HCEC 1CT (cell line): ENCODE results near the gene CDH23.

ENCODE experiments used
- DNase-seq: peaks from one replicate; pipeline ENCODE4 v3.0.0-alpha.2; 2017

The CDH23 gene

DNA sequence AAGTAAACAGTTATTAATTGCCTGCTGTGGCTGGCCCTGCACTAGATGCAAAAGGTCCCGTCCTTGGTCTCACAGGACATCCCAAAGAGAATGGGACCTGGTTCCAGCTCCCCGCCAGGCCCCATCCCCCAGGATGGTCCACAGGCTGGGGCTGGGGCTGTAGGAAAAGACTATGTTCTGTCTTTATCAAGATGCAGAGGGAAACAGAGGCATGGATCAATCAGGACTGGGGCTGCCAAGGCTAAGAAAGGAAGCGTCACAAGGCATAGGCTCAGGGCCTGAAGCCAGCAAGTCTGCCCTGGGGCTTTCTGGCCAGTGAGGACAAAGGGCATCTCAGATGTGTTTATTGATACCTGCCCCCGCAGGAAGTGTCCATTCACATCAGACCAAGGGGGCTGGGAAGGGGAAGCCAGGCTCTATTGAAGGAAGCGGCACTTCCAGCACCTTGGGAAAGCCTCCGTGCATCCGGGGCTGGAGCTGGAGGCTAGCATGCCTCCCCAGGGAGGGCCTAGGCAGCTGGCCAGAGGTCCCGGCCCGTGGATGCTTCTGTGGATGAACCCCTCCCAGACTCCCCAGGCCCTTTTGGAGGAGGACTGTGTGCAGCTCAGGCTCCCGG is 370.8 kb downstream of the CDH23 start:
- DNase-seq, result peak; percentile 42

DNA sequence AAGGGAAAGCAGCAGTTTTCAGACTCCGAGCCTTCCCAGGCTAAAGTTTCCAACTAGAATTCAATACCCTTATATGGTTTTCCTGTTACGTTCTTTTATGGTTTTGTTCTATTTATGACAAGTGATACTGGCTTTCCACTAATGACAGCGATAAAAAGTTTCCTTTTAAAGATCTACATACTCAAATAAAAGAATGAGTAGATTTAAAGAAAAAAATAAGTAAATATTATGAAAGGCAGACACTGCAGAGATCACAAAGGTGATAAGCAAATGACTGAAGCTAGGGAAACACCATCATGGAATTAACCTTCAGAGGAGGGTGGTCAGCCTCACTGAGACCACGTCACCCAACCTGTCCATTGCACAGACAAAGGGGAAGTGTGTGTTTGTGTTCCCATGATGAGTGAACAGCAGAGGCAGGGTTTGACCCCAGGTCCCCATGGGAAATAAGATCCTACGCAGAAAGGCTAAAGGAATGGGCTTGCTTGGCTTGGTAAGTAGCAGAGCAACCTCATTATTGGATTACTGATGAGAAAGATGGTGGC is 372.6 kb downstream of the CDH23 start:
- peak; percentile 44 for DNase-seq

DNA sequence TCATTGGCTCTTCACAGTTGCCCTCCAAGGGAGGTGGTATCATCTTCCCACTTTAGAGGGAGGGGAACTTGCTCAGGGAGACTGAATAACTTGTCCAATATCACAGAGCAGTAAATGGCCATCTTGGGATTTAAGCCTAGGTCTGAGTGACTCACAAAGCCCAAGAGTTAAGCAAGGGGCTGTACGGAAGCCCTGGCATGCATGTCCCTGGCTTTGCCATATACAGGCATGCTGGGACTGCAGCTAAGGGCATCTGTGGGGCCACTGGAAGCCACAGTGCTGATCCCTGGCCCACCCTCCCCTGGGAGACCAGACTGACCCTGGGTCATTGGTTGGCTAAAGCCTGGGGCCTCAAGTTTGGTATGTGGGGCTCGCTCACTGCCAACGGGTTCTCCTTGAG is 373.5 kb downstream of the CDH23 start:
- peak; percentile 63 for DNase-seq

DNA sequence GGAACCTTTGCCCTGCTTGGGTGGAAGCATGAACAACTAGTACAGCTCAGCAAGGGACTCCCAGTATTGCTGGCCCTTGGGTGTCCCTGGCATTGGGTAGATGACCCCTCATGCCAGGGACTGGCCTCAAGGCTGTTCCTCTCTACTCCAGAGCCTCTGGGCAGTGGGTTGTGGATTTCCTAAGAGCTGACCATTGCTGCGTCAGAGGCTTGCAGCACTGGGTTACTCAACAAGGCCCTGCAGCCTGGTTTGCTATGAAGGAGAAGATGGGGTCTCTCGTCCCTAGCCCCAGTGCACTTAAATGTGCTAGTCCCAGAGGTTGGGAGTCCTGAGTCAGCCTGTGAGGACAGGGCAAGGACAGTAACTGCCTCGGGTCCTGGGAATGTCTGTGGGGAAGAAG is 374.1 kb downstream of the CDH23 start:
- DNase-seq, result no peak

DNA sequence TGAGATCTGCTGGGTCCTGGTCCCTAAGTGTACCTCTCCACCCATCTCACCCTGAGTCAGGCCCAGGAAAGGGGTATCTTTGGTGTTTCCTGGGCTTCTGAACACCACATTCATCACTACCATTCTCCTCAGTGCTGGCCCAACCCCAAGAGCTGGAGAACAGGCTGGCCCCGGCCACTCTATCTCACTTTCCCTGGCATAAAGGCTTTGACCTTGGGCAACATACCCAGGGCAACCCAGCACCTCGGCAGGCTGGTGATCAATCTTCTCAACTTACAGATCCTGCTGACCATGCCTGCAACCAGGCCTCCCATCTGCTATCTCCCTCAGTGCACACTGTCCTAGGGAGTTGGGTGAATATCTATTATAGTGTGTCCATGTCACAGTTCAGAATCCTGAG is 374.5 kb downstream of the CDH23 start:
- no peak for DNase-seq

DNA sequence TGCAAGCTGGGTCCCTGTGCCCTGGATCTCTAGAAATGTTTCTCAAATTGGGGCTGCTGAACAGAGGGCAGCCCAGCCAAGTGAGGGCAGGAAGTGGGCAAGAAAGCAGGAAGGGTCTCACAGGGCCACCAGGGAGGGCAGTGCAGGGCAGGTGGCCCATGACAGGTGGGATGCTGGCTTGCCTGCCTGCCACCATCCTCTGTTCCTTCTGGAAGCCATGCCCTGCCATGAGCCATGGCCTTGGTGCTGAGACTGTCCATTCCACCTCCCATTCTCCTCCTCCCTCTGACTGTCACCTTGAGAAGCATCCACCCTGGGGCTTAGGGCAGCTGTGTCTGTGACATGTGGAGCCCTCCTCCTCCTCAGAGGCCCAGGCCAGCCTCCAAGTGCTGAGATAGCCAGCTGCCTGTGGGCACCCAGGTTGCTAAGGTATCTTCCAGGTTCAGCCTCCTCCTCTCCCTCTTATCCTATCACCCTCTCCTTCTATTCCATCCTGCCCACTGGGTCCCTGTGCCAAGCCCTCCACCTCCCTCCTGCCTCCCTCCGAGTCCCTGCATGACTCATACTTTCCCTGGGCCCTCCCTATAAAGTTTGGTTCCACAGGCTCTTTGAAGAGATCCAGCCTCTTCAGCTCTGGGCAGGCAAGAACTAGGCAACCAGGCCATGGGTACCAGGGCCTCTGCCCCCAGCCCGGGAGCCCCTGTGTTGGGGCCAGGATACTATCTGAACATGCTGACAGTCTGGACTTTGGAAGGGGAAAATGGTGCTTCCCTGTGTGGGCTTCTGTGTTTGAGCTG is 375.3 kb downstream of the CDH23 start:
- peak; percentile 57 for DNase-seq

DNA sequence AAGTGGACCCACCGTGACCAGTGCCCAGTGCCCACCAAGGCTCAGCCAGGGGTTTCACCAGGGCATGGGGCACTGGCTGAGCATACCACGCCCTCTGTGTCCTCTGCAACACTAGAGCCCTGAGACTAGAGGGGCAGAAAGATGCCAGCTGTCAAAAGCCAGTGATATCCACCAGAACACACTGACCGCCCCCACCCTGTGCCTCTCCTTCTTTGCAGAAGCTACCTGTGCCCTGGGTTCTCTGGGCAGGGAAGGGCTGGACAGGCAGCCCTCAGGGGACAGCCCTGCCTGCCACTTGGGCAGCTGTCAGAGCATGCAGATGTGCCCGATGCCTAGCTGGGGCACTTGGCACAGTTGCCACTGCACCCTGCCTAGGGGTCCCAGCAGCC is 376.1 kb downstream of the CDH23 start:
- no peak for DNase-seq

DNA sequence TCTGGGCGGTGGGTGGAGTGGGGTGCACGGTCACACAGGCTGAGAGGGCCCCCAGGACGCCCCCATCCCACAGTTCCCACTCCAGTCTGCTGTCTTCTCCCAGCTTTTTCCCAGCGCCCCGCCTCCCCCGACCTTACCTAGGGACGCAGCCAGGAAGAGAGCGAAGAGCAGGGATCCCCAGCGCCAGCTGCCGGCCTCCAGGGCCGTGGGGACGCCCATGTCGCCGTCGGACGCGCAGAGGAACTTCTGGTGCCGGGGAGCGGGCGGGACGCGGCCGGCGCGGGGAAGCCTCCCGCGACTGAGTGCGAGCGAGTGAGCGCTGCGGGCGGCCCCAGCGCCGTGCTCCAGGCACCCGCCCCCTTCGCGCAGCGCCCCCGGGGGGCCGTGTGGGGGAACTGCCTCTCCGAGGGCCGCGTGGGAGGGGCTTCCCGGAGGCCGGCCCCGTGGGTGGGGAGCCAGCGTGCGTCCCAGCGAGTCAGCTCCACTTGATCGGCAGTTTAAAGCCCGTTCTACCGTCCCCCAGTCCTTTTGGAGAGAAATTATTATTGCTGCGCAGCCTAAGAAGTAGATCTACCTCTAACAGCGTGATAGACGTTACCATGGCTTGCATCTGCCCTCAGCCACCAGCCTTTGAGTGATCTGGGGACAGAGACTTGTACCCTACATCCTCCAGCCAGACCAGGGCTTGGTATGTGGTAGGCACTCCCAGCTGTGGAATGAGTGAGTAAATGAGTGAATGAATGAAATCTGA is 376.7 kb downstream of the CDH23 start, which contains the start of gene VSIR:
VSIR (minus strand) TSS at position 300 of the 751 bp plus-strand sequence; CDS start at position 219, 81 bp downstream.
- peak; percentile 70 for DNase-seq

DNA sequence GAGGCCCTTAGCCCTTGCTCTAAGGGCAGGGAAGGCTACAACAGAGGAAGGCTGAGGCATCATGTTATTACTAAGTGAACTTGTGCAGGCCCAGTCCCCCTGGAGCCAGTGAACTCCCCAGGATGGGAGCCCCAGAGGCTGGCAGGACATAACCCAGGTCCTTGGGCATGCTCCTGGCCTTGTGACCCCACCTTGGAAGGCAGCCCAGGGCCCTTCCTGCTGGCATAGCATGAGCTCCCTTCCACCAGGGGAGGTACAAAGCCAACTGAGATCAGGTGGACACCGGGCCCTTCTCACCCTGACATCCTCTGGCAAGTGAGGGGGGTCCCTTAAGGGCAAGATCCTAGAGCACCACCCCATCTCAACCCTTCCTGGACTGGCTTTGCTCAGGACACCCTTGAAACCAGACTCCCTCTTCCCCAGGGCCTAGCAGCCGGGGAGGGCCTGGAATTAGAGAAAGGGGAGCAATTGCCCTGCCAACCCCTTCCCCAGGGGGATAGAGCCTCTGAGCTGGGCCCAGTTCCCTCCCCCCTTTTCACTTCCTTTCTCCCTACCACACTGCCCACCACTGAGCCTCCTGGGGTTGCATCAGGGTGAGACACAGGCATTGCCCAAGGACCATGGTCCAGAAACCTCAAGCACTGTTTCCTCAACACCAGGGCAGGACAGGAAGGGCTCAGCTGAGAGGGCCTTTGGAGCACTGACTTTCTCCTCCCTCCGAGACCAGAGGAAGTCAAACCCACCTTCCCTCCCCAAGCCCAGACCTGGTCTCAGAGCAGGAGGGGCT is 378.4 kb downstream of the CDH23 start:
- DNase-seq, result no peak

DNA sequence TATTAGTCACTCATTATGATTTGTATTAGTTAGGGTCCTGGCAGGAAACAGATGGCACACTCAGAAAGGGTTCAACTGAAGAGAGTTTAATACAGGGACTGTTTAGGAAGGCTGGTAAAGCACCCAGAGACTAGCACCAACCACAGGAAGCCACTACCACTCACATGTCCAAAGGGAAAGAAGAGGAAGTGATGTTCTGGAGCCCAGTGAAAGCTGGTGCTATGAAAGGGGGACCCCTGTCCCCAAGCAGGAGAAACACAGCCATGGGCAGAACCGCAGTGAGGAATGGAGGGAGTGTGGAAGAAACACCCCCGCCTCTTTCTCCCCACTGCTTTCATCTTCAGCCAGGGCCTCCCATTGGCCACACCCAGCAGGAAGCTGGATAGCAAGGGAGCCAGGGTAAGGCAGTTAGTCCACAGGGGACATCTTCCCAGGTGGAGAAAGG is 379.8 kb downstream of the CDH23 start:
- DNase-seq, result no peak

DNA sequence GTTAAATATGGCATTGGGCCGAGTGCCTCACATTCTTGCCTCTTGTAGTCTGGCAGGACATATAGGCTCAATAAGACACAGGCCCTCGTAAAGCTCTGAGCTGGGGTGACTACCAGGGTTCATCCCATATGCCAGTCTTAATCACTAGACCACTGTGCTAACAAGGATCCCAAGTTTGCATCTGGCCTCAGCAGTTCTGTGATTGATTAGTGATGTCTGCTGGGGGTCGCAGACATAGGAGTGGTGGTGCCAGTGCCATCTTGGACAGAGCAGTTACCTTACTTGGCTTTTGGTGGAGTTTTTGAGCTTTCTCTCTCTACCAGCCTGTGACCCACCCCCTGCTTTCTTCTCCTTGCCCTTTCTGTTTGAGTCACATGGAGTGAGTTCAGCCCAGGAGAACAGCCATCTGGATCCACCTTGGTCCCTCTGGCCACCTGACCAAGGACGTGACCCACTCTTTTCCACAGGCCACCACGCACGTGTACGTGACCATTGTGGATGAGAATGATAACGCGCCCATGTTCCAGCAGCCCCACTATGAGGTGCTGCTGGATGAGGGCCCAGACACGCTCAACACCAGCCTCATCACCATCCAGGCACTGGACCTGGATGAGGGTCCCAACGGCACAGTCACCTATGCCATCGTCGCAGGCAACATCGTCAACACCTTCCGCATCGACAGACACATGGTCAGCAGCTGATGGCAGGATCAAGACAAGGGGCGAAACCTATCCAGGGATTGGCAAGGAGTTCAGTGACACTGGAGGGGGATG is 380.7 kb downstream of the CDH23 start:
- DNase-seq, result no peak

DNA sequence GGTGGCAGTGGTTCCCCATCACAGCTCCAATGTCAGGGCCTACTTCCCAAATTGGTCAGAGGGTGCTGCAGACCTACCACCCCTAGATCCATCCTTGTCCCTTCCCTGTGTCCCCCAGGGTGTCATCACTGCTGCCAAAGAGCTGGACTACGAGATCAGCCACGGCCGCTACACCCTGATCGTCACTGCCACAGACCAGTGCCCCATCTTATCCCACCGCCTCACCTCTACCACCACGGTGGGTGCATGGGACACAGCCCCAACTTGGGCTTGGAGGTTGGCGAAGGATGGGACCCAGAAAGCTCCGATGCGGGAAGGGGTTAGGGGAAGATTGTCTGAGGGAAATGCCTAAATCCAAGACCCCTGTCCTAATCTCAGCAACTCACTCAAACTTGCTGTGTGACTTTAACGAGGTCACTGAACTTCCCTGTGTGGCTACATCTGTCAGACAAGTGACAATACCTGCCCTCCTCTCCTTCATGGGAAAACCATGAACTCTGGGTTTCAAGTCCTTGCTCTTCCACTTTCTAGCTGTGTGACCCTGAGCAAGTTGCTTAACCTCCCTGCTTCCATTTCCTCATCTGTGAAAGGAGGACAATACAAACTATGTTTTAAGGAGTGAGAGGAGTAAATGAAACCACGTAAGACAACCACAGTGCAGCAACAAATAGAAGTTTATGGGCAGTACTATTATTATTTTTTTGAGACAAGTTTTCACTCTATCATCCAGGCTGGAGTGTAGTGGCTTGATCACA is 381.5 kb downstream of the CDH23 start:
- no peak for DNase-seq

DNA sequence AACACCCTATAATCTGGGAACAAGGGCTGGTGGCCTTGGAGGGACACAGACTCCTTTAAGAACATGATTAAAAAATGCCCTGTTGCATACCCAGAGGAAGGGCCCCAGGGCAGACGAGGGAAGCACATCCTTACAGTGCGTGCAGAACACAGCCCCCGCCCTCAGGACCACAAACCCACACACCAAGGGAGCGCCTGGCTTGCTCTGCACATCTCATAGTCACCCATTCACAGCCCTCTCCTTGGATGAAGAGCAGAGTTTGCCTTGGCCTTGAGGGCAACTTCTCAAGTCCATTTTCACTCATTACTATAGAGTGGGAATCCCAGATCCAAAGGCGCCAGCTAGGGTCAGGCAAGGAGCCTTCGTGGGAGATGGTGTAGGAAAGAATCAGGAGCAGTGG is 382.9 kb downstream of the CDH23 start:
- DNase-seq, result no peak

DNA sequence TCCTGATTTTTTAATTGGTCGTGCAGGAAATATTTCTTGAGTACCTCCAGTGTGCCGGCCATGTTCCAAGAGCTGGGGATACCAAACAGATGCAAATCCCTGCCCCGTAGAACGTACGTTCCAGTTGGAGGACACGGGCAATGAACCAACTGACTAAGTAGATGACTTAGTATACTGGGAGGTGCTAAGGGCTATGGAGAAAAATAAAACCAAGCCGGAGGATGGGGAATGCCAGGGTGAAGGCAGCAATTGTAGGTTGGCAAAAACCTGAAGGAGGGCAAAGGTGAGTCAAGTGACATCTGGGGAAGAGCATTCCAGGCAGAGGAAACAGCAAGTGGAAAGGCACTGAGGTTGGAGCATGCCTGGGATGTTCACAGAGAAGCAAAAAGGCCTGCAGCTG is 383.4 kb downstream of the CDH23 start:
- no peak for DNase-seq

DNA sequence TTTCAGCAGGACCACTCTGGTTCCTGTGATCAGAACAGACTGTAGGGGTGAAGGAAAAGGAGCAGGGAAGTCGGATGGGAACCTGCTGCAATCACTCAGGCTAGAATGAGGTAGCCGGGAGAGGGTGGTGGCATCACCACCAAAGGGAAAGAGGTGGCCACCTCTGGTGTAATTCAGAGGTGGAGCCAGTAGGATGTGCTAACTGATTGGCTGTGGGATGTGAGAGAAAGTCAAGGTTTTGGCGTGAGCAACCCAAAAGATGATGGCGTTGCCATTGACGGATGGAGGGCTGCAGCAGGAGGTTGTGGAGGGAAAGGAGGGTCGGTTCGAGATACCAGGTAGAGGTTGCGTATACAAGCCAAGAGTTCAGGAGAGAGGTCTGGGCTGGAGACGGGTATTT is 384.0 kb downstream of the CDH23 start:
- DNase-seq, result no peak

DNA sequence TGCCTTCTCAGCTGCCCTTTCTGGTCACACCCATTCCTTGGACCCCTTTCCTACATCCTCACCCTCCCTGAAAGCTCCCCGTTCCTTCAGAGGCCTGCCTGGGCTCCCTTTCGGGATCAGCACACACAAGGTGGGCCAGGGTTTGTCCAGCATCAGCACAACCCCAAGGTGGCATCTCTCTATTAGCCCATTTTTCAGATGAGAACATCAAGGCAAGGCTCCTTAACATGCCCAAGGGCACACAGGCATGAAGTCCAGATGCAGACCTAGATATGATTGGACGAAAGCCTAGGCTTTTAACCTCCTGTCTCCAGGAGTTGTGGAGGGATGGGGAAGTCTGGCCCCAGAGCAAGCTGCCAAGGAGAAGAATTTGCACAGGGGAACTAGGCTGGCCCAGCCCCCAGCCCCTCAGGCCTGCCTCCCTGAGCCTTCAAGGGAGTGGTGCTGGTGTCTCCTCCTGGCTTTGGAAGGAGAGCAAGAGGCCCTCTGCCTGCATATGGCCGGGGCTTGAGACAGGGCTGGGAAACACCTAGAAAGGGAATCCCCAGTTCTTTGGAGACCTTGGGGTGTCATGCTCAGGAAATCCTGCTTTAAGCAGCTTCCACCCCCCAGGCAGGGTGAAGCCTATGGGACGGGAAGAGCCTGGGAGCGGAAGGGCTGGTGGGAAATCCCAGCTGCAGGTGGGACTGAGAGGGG is 385.6 kb downstream of the CDH23 start:
- DNase-seq, result no peak

DNA sequence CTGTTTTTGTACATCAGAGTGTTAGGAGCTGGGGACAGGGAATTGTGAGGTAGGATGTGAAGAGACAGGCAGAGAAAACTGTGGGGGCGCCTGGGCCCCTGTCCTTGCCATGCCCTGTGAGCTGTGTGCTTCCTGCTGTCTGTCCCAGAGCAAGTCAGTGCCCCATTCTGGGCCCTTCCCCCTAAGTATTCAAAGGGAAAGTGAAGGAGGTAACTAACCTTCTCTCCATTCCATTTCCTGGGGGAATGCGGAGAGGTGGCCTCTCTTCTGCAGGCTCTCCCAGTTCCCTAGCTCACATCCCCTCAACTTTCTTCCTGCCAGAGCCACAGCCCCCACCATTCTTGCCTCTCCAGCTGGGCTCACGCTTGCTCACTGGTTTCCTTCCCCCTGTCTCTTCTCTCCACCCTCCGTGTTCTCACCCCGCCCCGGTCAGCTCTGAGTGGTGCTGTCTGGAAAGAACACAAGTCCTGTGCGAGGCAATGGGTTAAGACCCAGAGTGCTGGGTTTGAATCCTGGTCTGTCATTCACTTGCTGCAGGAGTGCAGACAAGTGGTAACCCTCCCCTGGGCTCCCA is 386.3 kb downstream of the CDH23 start:
- no peak for DNase-seq

DNA sequence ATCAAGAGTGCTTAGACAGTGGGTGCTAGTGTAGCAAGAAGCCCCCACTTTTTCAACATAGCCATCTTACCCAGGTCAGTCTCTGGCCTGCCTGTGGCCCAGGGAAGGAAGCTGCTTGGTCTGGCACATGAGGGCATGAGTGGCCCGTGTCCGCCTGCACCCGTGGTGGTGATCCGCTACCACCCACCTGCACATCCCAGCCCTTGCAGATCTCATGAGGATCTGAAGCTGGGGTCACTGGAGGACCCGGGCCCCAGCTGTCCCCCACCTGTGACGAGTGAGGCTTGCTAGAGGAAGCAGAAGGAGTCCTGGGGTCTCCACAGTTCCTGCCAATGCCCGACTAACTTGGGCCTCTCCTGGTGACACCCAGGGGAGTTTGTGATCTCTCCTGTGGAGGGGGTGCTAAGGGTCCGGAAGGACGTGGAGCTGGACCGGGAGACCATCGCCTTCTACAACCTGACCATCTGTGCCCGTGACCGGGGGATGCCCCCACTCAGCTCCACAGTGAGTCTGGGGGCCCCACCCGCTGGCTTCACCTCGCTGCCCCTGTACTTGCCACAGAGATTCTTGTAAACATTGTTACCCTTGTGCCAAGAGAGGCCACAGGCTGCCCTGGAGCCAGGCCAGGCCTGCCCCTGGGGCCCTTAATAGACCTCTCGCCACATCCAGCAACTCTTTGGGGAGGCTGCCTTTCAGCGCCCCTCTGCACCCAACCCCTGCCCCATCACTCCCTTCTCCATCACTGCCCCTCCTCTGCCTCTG is 387.4 kb downstream of the CDH23 start:
- DNase-seq, result no peak

DNA sequence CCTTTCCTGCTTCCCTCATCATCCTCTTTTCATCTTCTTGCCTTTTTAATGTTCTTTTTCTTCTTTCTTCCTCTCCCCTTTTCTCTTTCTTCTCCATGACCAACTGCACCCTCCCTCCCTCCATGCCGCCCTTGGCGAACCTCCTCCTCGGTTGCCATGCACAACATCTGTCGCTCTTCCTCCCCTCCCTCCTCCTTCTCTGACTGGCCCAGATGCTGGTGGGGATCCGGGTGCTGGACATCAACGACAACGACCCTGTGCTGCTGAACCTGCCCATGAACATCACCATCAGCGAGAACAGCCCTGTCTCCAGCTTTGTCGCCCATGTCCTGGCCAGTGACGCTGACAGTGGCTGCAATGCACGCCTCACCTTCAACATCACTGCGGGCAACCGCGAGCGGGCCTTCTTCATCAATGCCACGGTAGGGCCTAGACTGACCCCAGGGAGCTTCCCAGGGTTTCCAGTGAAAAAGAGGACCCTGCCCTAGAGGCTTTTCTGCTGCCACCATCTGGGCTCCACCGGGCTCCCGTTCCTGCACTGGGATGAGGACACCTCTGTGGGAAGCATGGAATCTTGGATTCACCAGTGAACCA is 388.1 kb downstream of the CDH23 start:
- no peak for DNase-seq
